KMS-11 (cell line): ENCODE data around the gene ARL15.

Experiments
- H2AFZ ChIP-seq: fragments of 200-600 bp; sonication (generic); 2 replicates; pipeline ENCODE4 v1.6.1; 2016; ENCODE audit warnings: antibody characterized with exemption, mixed run types, low read depth
- H3K27ac ChIP-seq: fragments of 200-600 bp; sonication (generic); 2 replicates; pipeline ENCODE4 v1.6.1; 2016; ENCODE audit warnings: mild to moderate bottlenecking, mixed run types
- H3K27me3 ChIP-seq: fragments of 200-600 bp; sonication (generic); 2 replicates; pipeline ENCODE4 v1.6.1; 2017; ENCODE audit warnings: mild to moderate bottlenecking, low read depth, mixed run types, moderate library complexity; ENCODE audit not compliant: insufficient read depth
- H3K36me3 ChIP-seq: fragments of 200-600 bp; sonication (generic); 2 replicates; pipeline ENCODE4 v1.6.1; 2017; ENCODE audit warnings: mild to moderate bottlenecking, mixed run types; ENCODE audit not compliant: insufficient read depth
- H3K4me1 ChIP-seq: fragments of 200-600 bp; sonication (generic); 2 replicates; pipeline ENCODE4 v1.6.1; 2016; ENCODE audit warnings: mild to moderate bottlenecking, low read depth, mixed run types; ENCODE audit not compliant: poor library complexity, severe bottlenecking
- H3K4me2 ChIP-seq: fragments of 200-600 bp; sonication (generic); 2 replicates; pipeline ENCODE4 v1.7.0; 2016; ENCODE audit warnings: mild to moderate bottlenecking, mixed run types
- H3K4me3 ChIP-seq: fragments of 200-600 bp; sonication (generic); IDR thresholded peaks from 2 replicates; pipeline ENCODE4 v1.6.1; 2017; ENCODE audit warnings: low read depth, low read length, mixed read lengths; ENCODE audit not compliant: insufficient read depth
- H3K79me2 ChIP-seq: fragments of 200-600 bp; sonication (generic); 2 replicates; pipeline ENCODE4 v1.6.1; 2016; ENCODE audit warnings: low read depth, mixed run types; ENCODE audit not compliant: insufficient read depth
- H3K9ac ChIP-seq: fragments of 200-600 bp; sonication (generic); 2 replicates; pipeline ENCODE4 v1.6.1; 2016; ENCODE audit warnings: mild to moderate bottlenecking, mixed run types
- H4K20me1 ChIP-seq: fragments of 200-600 bp; sonication (generic); 2 replicates; pipeline ENCODE4 v1.6.1; 2016; ENCODE audit warnings: mild to moderate bottlenecking, mixed run types; ENCODE audit not compliant: insufficient read depth
- TF ChIP-seq, protein P1 (sequence below): fragments of 200-600 bp; sonication (generic); conservative IDR thresholded peaks from 2 replicates; pipeline ENCODE4 v1.6.1; 2017; ENCODE audit warnings: low read depth, mild to moderate bottlenecking, antibody characterized with exemption, low read length, moderate library complexity, mixed read lengths

Gene ARL15

DNA sequence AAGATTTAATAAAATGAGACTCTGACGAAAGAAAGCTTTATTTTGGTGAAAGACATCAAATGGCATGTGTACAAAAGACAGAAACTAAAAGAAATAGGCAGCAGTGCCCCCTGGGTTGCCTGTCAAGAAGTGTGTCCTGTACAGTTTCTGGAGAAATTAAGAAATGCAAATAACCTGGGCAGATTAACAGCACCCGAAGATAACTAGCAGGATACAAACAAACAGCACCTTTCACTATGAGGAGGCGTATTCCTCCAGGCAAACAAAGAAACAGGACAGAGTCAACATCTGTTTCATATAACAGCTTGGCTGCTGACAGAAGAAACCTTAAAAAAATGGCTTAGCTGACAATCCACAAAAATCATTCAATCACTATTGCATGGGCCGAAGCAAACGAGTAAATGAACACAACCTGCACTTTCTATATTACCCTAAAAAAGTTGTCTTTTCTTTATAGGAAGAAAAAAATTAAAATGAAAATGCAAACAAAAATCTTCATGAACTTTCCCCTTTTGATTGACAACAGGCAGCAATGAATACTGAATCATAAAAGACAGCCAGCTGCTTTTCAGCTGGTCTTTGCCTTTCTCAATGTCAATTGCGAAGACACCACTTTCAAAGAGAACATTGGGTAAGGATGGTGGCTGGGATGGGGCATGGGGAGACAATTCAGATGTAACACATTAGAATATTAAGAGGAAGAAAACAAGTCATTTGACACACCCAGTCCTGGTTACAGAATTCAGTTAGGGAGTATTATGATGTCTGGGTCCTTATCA lies 162.1 kb downstream of the ARL15 start:
- TF ChIP-seq, protein P1, sequence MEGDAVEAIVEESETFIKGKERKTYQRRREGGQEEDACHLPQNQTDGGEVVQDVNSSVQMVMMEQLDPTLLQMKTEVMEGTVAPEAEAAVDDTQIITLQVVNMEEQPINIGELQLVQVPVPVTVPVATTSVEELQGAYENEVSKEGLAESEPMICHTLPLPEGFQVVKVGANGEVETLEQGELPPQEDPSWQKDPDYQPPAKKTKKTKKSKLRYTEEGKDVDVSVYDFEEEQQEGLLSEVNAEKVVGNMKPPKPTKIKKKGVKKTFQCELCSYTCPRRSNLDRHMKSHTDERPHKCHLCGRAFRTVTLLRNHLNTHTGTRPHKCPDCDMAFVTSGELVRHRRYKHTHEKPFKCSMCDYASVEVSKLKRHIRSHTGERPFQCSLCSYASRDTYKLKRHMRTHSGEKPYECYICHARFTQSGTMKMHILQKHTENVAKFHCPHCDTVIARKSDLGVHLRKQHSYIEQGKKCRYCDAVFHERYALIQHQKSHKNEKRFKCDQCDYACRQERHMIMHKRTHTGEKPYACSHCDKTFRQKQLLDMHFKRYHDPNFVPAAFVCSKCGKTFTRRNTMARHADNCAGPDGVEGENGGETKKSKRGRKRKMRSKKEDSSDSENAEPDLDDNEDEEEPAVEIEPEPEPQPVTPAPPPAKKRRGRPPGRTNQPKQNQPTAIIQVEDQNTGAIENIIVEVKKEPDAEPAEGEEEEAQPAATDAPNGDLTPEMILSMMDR = no peak
- Histone ChIP-seq H3K4me2 (no peak overlapping the region), H3K4me3 (no peak overlapping the region), H3K36me3 (no peaks in the 10 kb centered on the region), H3K79me2 (no peaks in the 10 kb centered on the region), H4K20me1 (no peaks in the 10 kb centered on the region), H3K27ac (no peak overlapping the region), H3K27me3 (no peaks in the 10 kb centered on the region), H3K4me1 (no peaks in the 10 kb centered on the region), H2AFZ (no peak overlapping the region), H3K9ac (no peak overlapping the region)

DNA sequence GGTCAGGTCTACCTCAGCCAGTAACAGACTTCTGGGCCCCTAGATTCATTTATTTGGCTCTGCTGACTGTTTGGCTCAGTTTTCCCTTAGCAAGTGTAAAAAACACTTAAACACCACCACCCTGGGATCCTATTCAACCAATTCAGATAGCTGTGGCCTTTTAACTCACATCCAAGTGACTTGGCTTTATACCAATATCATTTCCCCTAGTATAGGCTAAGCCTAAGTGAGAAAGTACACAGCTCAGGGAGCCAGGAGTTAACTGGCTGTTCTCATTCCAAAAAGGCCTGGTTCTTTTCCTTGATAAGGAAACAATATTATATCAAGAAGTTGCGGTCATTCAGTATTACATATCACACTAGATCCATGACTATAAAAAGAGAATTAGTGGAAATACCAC lies 163.5 kb downstream of the ARL15 start:
- Histone ChIP-seq H3K4me3 (no peak overlapping the region), H3K27ac (no peak overlapping the region), H3K4me2 (no peak overlapping the region), H3K27me3 (no peaks in the 10 kb centered on the region), H3K4me1 (no peaks in the 10 kb centered on the region), H3K79me2 (no peaks in the 10 kb centered on the region), H3K36me3 (no peaks in the 10 kb centered on the region), H4K20me1 (no peaks in the 10 kb centered on the region), H3K9ac (no peak overlapping the region), H2AFZ (no peak overlapping the region)
- TF ChIP-seq, protein P1 = no peak

DNA sequence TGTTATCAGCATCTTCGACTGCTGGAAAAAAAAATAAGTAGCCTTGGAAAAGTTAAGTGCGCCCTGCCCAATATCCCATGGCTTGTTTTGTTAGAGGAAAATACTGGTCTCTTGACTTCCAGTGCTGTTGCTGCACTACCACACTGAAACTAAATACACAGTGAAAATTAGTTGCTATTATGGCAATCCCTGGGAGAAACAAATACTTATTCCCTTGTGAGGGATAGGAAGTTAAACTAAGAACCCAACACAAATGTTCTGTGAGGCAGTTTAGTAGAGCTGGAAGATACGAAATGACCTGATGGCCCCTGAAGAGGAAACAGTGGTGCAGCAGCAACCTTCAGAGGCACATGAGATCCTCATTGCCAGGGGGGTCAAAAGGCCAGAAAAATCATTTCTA lies 164.0 kb downstream of the ARL15 start:
- Histone ChIP-seq H3K4me2 (no peak overlapping the region), H3K36me3 (no peaks in the 10 kb centered on the region), H3K27me3 (no peaks in the 10 kb centered on the region), H3K79me2 (no peaks in the 10 kb centered on the region), H4K20me1 (no peaks in the 10 kb centered on the region), H3K4me1 (no peaks in the 10 kb centered on the region), H3K27ac (no peak overlapping the region), H3K9ac (no peak overlapping the region), H3K4me3 (no peak overlapping the region), H2AFZ (no peak overlapping the region)
- TF ChIP-seq, protein P1 = no peak

DNA sequence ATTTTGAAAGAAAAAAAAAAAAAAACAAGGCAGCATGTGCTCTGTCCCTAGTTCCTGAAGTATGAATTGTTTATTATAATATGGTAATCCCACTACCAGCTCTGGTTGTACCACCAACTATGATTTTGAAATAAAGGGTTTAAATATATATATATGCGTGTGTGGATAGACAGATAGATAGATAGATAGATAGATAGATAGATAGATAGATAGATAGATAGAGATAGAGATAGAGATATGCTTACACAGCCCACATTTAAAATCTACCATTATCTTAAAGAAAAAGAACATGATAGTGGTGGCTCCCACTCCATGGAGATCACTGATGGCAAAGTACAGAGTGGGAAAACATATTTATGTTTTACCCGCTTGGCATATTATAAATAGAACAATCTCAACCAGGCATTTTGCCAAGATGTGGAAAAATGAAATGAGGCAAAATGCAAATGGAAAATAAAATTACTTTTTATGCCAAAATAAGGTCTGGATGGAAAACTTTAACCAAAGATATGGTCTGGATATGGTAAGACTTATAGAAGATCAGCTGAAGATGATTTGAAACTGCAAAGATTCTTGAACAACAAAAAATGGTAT lies 170.0 kb downstream of the ARL15 start:
- no peak overlapping the region for H3K27ac ChIP-seq
- H3K4me3 ChIP-seq = no peak overlapping the region
- no peak overlapping the region for H3K9ac ChIP-seq
- no peaks in the 10 kb centered on the region for H3K4me1 ChIP-seq
- no peaks in the 10 kb centered on the region for H3K79me2 ChIP-seq
- H3K36me3 ChIP-seq = no peaks in the 10 kb centered on the region
- H2AFZ ChIP-seq = no peak overlapping the region
- TF ChIP-seq, protein P1 = no peak
- H4K20me1 ChIP-seq = no peaks in the 10 kb centered on the region
- H3K4me2 ChIP-seq = no peak overlapping the region
- H3K27me3 ChIP-seq = no peaks in the 10 kb centered on the region
